NOMO-1 treated with DMSO at 0.1 percent for 48 hours (cell line): ENCODE data around the gene ASF1B.

Experiments
- DNase-seq: peaks from one replicate; lab custom pipeline; 2025; ENCODE audit not compliant: unreplicated experiment; lab: John Stamatoyannopoulos, UW

Gene ASF1B

GRCh38 chr19:14111486-14111885 lies 24.9 kb downstream of the ASF1B start:
- DNase-seq: no peak

GRCh38 chr19:14110650-14111049 lies 25.7 kb downstream of the ASF1B start:
- DNase-seq: no peak

- no peak for DNase-seq
These were observed 28.6 kb downstream of the ASF1B start for GRCh38 chr19:14107581-14108461.

- no peak for DNase-seq
These were observed 29.5 kb downstream of the ASF1B start for GRCh38 chr19:14106840-14107239.

- DNase-seq: no peak
These were observed 30.7 kb downstream of the ASF1B start for GRCh38 chr19:14105680-14106079.

- DNase-seq: no peak
These were observed 33.1 kb downstream of the ASF1B start for GRCh38 chr19:14103310-14103709.

- DNase-seq: no peak
These were observed 33.6 kb downstream of the ASF1B start for GRCh38 chr19:14102756-14103155.

GRCh38 chr19:14102102-14102696 lies 34.2 kb downstream of the ASF1B start:
- no peak for DNase-seq

- no peak for DNase-seq
These were observed 35.3 kb downstream of the ASF1B start for GRCh38 chr19:14101003-14101545.

- no peak for DNase-seq
These were observed 38.7 kb downstream of the ASF1B start for GRCh38 chr19:14097532-14098151.

- no peak for DNase-seq
These were observed 40.0 kb downstream of the ASF1B start for GRCh38 chr19:14096272-14096992.

- DNase-seq: no peak
These were observed 41.5 kb downstream of the ASF1B start for GRCh38 chr19:14094854-14095253.

- no peak for DNase-seq
These were observed 43.1 kb downstream of the ASF1B start for GRCh38 chr19:14093117-14093823.

GRCh38 chr19:14091813-14092462 lies 44.5 kb downstream of the ASF1B start:
- no peak for DNase-seq

- DNase-seq: peak; percentile 82
These were observed 45.1 kb downstream of the ASF1B start for GRCh38 chr19:14091081-14091812.

- peak; percentile 82 for DNase-seq
These were observed 45.8 kb downstream of the ASF1B start, which contains the start of gene SAMD1 for GRCh38 chr19:14090509-14091080. Gene SAMD1, minus strand, starts transcription at chr19:14090751.

GRCh38 chr19:14089662-14090508 lies 46.5 kb downstream of the ASF1B start:
- peak; percentile 22 for DNase-seq

- no peak for DNase-seq
These were observed 47.1 kb downstream of the ASF1B start for GRCh38 chr19:14089412-14089661.
